Eye (tissue), 1 donor: ENCODE results near the gene DCST2.

Experiments
- DNase-seq: peaks from one replicate; pipeline ENCODE4 v3.0.0-alpha.2; 2015

Gene DCST2

GRCh38 chr1:155023627-155024026 is 10.0 kb downstream of the DCST2 start:
- DNase-seq = no peak

- DNase-seq = no peak
These were observed 10.7 kb downstream of the DCST2 start for GRCh38 chr1:155022927-155023236.

- no peak for DNase-seq
These were observed 11.2 kb downstream of the DCST2 start for GRCh38 chr1:155022136-155022926.

- no peak for DNase-seq
These were observed 14.0 kb downstream of the DCST2 start for GRCh38 chr1:155019377-155020245.

- DNase-seq = no peak
These were observed 14.8 kb downstream of the DCST2 start for GRCh38 chr1:155018617-155019348.

- no peak for DNase-seq
These were observed 15.7 kb downstream of the DCST2 start for GRCh38 chr1:155017946-155018316.

- peak; percentile 95 for DNase-seq
These were observed 16.3 kb downstream of the DCST2 start for GRCh38 chr1:155017041-155017945.

- no peak for DNase-seq
These were observed 17.2 kb downstream of the DCST2 start for GRCh38 chr1:155016231-155016831.

- DNase-seq = no peak
These were observed 17.9 kb downstream of the DCST2 start for GRCh38 chr1:155015527-155016230.

GRCh38 chr1:155014709-155015508 is 18.7 kb downstream of the DCST2 start:
- no peak for DNase-seq

- no peak for DNase-seq
These were observed 19.9 kb downstream of the DCST2 start for GRCh38 chr1:155013632-155014031.

- DNase-seq = no peak
These were observed 20.6 kb downstream of the DCST2 start for GRCh38 chr1:155012776-155013602.

- peak; percentile 89 for DNase-seq
These were observed 21.5 kb downstream of the DCST2 start for GRCh38 chr1:155012026-155012546.

- DNase-seq = no peak
These were observed 22.1 kb downstream of the DCST2 start for GRCh38 chr1:155011437-155012025.

- DNase-seq = no peak
These were observed 22.6 kb downstream of the DCST2 start for GRCh38 chr1:155011004-155011416.

GRCh38 chr1:155010211-155010918 is 23.2 kb downstream of the DCST2 start:
- no peak for DNase-seq

GRCh38 chr1:155009742-155010141 is 23.8 kb downstream of the DCST2 start:
- DNase-seq = no peak

GRCh38 chr1:155009221-155009711 is 24.3 kb downstream of the DCST2 start:
- DNase-seq = no peak
